Measurements from ENCODE around the gene MAGI1. TPM values are rescaled to one million over a fixed set of nuclear protein-coding genes. Genes with fewer than 3 reads are reported as not detected.

MAGI1 gene
- polyA plus RNA-seq, 1 of the 3 experiments (the other 2 are of a cell fraction): 10.3 TPM

- Histone ChIP-seq H3K4me2 (no peak overlapping the region), H3K79me2 (ENCODE audit: insufficient read depth) (peaks cover 11% of the 10 kb centered on the region), H3K9me3 (no peaks in the 10 kb centered on the region), H3K9me2 (no peaks in the 10 kb centered on the region), H3K4me3 (ENCODE audit: low read depth in 2 of 2, low read length in 1 of 2) (no peak overlapping the region), H3K36me3 (replicated peaks in 1 of 2; ENCODE audit: control insufficient read depth in 1 of 2, insufficient read depth in 2 of 2, low read length in 1 of 2) (no peaks in the 10 kb centered on the region), H3K9ac (no peak overlapping the region), H3K27me3 (ENCODE audit: insufficient read depth) (no peaks in the 10 kb centered on the region), H2AFZ (ENCODE audit: low read depth) (no peak overlapping the region), H4K20me1 (ENCODE audit: insufficient read depth) (no peaks in the 10 kb centered on the region; the same call in 1 of the 2 replicates), H3K4me1 (ENCODE audit: control insufficient read depth in 1 of 2, insufficient read depth in 2 of 2, low read depth in 1 of 2, low read length in 1 of 2) (peaks cover 0 to 6% of the 10 kb centered on the region in 2 experiments; a peak in 1 of 4 replicates), H3F3A (replicated peaks; ENCODE audit: insufficient read depth) (no peaks in the 10 kb centered on the region), H3K27ac (ENCODE audit: low read depth in 2 of 2, low read length in 1 of 2) (no peak overlapping the region)
- ChIA-PET POLR2A (no interaction called here), CTCF (no interaction called here)
- WGBS (ENCODE audit: low lambda C conversion rate): 97% methylated on average over 5 of the region's 5 CpGs
- DNase-seq: no peak
- TF ChIP-seq MEF2A (IDR thresholded peaks at IDR 0.05; ENCODE audit: borderline replicate concordance, low read depth) (no peak), EP300 (IDR thresholded peaks at IDR 0.05; ENCODE audit: borderline replicate concordance in 1 of 2, low read depth in 1 of 2, low read length in 1 of 2) (no peak), NFIC (IDR thresholded peaks at IDR 0.05; ENCODE audit: borderline replicate concordance) (no peak), YY1 (IDR thresholded peaks at IDR 0.05; ENCODE audit: low read depth) (no peak), USF1 (IDR thresholded peaks at IDR 0.05; ENCODE audit: borderline replicate concordance, low read depth) (no peak), REST (IDR thresholded peaks at IDR 0.05; ENCODE audit: low read depth, low read length) (no peak), FOSL2 (IDR thresholded peaks at IDR 0.05; ENCODE audit: borderline replicate concordance, low read depth) (no peak), MAX (IDR thresholded peaks at IDR 0.05; ENCODE audit: low read depth) (no peak), IRF3 (IDR thresholded peaks at IDR 0.05; ENCODE audit: low read depth, low read length) (no peak), GATA2 (CRISPR knock-in tag; IDR thresholded peaks at IDR 0.05) (no peak), USF2 (IDR thresholded peaks at IDR 0.05; ENCODE audit: borderline replicate concordance, low read depth, low read length) (no peak), JUND (IDR thresholded peaks at IDR 0.05) (no peak), SMC3 (IDR thresholded peaks at IDR 0.05; ENCODE audit: low read depth, low read length) (no peak), TEAD4 (IDR thresholded peaks at IDR 0.05; ENCODE audit: borderline replicate concordance, insufficient read depth) (no peak), MXI1 (IDR thresholded peaks at IDR 0.05; ENCODE audit: low read depth, low read length) (no peak), RXRA (IDR thresholded peaks at IDR 0.05; ENCODE audit: borderline replicate concordance, low read depth) (no peak), ELF1 (IDR thresholded peaks at IDR 0.05) (no peak), FOXJ3 (CRISPR knock-in tag; IDR thresholded peaks at IDR 0.05) (no peak), TAF1 (IDR thresholded peaks at IDR 0.05; ENCODE audit: borderline replicate concordance, low read depth, low read length) (no peak)
Measured at GRCh38 chr3:65816208-65816607, 222.5 kb downstream of the MAGI1 start.

All from SK-N-SH (cell line).